HG02840 (cell line): ENCODE data around the gene MORC1.

Experiments used
- ATAC-seq: cut with Tn5 transposase; IDR thresholded peaks from one replicate; pipeline ENCODE4 v1.9.1; 2021; ENCODE audit warnings: mild to moderate bottlenecking, moderate library complexity, moderate number of reproducible peaks; ENCODE audit not compliant: unreplicated experiment, low FRiP score

The MORC1 gene

GRCh38 chr3:108951820-108952501 is 166.0 kb downstream of the MORC1 start:
- ATAC-seq = no peak

- ATAC-seq = no peak
Measured at GRCh38 chr3:108947855-108948254, 170.1 kb downstream of the MORC1 start.

- no peak for ATAC-seq
Measured at GRCh38 chr3:108946292-108947285, 171.3 kb downstream of the MORC1 start.

GRCh38 chr3:108940568-108941263 is 177.2 kb downstream of the MORC1 start:
- ATAC-seq = no peak

- ATAC-seq = no peak
Measured at GRCh38 chr3:108940166-108940565, 177.8 kb downstream of the MORC1 start.

- ATAC-seq = no peak
Measured at GRCh38 chr3:108936924-108937689, 180.8 kb downstream of the MORC1 start.

DNA sequence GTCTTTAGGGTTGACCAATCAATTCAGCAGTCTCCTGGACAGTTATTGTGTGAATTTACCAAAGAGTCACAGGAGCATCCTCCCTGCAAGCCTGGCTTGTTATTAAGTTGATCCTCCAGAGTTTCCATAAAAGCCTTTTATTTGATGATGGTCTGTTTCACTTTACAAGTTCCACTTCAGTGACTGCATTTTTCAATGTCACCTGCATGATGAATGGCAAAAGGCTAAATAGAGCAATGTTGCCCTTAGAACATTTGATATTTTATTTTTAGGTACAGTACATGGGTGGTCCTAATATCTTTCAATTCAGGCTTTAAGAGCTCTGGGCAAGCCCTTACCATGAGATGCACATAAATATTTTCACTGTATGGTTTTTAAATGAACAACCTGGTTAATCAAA is 186.9 kb downstream of the MORC1 start:
- no peak for ATAC-seq

- no peak for ATAC-seq
Measured at GRCh38 chr3:108918866-108919265, 199.1 kb downstream of the MORC1 start.

GRCh38 chr3:108914774-108915641 is 202.9 kb downstream of the MORC1 start:
- no peak for ATAC-seq

DNA sequence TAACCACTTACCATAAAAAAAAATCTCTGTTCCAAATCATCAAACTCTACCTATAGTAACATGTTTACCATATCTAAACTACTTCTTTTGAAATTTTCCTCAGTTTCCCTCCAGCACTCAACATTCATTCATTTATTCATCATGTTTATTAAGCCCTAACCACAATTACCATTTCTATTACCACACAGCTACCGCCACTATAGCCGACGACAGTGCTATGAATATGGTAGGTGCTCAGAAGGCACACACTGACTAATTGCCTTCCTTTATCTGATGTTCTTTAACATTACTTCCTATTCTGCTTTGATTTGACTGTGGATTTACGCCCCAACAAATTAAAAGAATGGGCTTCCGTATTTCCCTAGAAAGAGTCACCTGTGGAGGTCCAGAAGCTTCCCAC is 208.1 kb downstream of the MORC1 start:
- no peak for ATAC-seq
